ENCODE data around the gene JCAD.

The JCAD gene

GRCh38 chr10:30022590-30022989 lies 36.8 kb downstream of the JCAD start:
- DNase-seq (ENCODE audit: low spot score), result no peak
- no peak for TF ChIP-seq CTCF (IDR thresholded peaks at IDR 0.05; ENCODE audit: borderline replicate concordance, control extremely low read depth, extremely low read depth, insufficient read depth, missing control alignments)
- in situ Hi-C loops (cut with MboI; ENCODE audit: low sequenced_read_pairs, unreplicated experiment), result loop anchor here (25.0 kb wide), 1 partner anchor 215 kb away; no protein-coding TSS in a partner anchor

GRCh38 chr10:30019468-30019867 lies 39.9 kb downstream of the JCAD start:
- TF ChIP-seq CTCF (IDR thresholded peaks at IDR 0.05; ENCODE audit: borderline replicate concordance, control extremely low read depth, extremely low read depth, insufficient read depth, missing control alignments), result no peak
- in situ Hi-C loops (cut with MboI; ENCODE audit: low sequenced_read_pairs, unreplicated experiment), result loop anchor here (25.0 kb wide), 1 partner anchor 218 kb away; no protein-coding TSS in a partner anchor
- DNase-seq (ENCODE audit: low spot score), result no peak

- in situ Hi-C loops (cut with MboI; ENCODE audit: low sequenced_read_pairs, unreplicated experiment), result loop anchor here (25.0 kb wide), 1 partner anchor 219 kb away; no protein-coding TSS in a partner anchor
- TF ChIP-seq CTCF (IDR thresholded peaks at IDR 0.05; ENCODE audit: borderline replicate concordance, control extremely low read depth, extremely low read depth, insufficient read depth, missing control alignments), result no peak
- no peak for DNase-seq (ENCODE audit: low spot score)
Measured at GRCh38 chr10:30018496-30018895, 40.9 kb downstream of the JCAD start.

- TF ChIP-seq CTCF (IDR thresholded peaks at IDR 0.05; ENCODE audit: borderline replicate concordance, control extremely low read depth, extremely low read depth, insufficient read depth, missing control alignments), result no peak
- in situ Hi-C loops (cut with MboI; ENCODE audit: low sequenced_read_pairs, unreplicated experiment), result loop anchor here (25.0 kb wide), 1 partner anchor 219 kb away; no protein-coding TSS in a partner anchor
- no peak for DNase-seq (ENCODE audit: low spot score)
Measured at GRCh38 chr10:30017966-30018365, 41.4 kb downstream of the JCAD start.

- no peak for DNase-seq (ENCODE audit: low spot score)
- no peak for TF ChIP-seq CTCF (IDR thresholded peaks at IDR 0.05; ENCODE audit: borderline replicate concordance, control extremely low read depth, extremely low read depth, insufficient read depth, missing control alignments)
- in situ Hi-C loops (cut with MboI; ENCODE audit: low sequenced_read_pairs, unreplicated experiment), result loop anchor here (25.0 kb wide), 1 partner anchor 220 kb away; no protein-coding TSS in a partner anchor
Measured at GRCh38 chr10:30017556-30017955, 41.8 kb downstream of the JCAD start.

- no peak for TF ChIP-seq CTCF (IDR thresholded peaks at IDR 0.05; ENCODE audit: borderline replicate concordance, control extremely low read depth, extremely low read depth, insufficient read depth, missing control alignments)
- DNase-seq (ENCODE audit: low spot score), result no peak
- in situ Hi-C loops (cut with MboI; ENCODE audit: low sequenced_read_pairs, unreplicated experiment), result loop anchor here (25.0 kb wide), 1 partner anchor 223 kb away; no protein-coding TSS in a partner anchor
Measured at GRCh38 chr10:30014511-30014910, 44.9 kb downstream of the JCAD start.

Measured in GM13976 (cell line).